NCI-H1048 (cell line): ENCODE results near the gene HBE1.
"Not testable (repeated sequence)": the region's sequence is repeated elsewhere in the genome, so short reads cannot be mapped to it uniquely, and the experiment has no call there.

Experiments
- DNase-seq: peaks from one replicate; lab custom pipeline; 2025; lab: John Stamatoyannopoulos, UW

HBE1 gene

DNA sequence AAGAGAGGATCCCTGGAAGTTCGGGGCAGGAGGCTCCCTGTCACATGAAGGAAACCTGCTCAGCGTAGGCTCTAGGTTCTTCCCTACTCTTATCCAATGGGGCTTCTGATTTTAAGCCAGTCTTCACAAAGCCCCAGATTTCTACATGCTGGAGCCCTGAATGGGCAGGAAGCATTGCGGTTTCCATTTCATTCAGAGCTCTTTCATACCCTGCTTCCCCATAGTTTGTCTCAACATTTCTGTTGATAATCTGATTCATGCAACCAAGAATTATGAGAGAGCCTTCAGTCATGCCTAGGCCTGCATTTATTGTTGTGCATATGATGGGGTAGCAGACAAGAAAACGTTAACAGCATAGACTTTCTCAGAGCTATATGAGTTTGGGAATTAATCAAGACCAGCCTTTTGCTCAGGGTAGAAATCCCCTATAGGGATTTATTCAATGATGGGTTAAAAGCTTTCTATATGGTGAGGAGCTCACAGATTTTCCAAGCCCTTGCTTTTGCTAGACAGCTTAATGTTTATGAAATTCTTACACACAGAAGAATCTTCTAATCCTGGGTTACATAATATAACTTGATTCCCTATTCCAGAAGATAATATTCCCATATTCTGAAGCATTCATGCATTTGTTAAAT, 16.1 kb upstream of the HBE1 start:
- DNase-seq, result no peak

DNA sequence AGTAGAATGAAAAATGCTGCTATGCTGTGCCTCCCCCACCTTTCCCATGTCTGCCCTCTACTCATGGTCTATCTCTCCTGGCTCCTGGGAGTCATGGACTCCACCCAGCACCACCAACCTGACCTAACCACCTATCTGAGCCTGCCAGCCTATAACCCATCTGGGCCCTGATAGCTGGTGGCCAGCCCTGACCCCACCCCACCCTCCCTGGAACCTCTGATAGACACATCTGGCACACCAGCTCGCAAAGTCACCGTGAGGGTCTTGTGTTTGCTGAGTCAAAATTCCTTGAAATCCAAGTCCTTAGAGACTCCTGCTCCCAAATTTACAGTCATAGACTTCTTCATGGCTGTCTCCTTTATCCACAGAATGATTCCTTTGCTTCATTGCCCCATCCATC, 14.9 kb upstream of the HBE1 start:
- DNase-seq, result no peak

DNA sequence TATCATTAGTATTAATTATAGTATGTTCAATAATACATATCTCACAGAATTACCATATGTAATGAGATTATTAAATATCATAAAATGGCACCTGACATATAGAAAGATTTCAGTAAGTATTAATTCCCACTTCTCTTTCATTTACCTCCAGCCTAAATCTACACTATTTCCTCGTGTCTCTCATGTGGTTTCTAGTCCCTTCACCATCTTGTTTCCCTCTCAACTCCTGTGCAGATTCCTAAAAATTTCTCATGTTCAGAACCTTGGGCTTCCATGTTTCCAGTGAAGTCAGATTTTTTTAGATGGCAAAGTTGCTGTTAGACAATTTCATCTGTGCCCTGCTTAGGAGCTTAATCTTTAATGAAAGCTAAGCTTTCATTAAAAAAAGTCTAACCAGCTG, 14.1 kb upstream of the HBE1 start:
- no peak for DNase-seq

DNA sequence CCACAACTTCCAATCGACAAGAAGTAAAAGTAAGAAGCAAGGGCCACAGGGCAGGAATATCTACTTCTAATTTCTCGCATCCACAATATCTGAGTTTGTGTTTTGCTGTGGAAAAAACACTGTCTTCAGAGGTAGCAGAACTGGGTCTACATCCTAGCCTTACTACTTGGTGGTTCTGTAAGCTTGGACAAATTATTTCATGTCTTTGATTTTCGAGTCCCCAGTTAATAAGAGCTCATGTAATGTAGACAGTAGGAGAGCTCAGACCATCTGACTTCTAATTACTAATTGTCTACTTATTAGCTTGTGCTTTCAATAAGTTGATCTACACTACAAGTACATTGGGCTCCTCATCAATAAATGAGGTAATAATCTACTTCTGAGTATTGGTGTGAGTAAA, 13.3 kb upstream of the HBE1 start:
- no peak for DNase-seq

DNA sequence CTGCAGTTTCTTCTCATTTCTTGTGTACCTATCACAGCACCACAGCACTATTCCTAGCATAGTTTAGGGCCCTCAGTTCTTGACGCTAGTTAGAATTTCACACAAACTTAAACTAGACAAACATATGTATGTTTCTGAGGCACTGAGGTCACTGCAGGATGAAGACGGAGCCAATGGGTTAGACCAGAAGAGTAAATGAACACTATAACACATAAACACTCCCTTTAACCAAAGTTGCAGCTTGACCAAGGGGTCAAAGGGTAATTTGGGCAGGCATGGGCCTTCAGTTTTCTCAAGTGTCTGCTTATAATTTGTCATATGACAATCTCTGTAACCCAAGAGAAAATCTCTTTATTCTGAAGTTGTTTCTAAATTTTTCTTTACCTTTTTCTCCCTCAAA, 12.9 kb upstream of the HBE1 start:
- DNase-seq, result no peak

DNA sequence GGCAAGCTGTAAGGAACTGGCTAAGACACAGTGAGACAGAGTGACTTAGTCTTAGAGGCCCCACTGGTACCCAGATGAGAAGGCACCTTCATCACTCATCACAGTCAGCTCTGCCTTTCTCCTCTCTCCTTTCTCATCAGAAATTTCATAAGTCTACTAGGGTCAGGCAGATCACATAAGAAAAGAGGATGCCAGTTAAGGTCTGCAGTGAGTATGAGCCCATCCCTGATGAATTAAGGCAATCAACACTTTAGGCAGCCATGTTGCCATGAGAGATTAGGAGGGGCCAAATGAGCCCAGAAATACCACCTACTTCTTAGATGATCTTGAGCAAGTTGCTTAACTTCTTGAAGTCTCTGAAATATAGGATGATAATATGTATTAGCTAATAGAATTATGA, 11.9 kb upstream of the HBE1 start:
- no peak for DNase-seq

DNA sequence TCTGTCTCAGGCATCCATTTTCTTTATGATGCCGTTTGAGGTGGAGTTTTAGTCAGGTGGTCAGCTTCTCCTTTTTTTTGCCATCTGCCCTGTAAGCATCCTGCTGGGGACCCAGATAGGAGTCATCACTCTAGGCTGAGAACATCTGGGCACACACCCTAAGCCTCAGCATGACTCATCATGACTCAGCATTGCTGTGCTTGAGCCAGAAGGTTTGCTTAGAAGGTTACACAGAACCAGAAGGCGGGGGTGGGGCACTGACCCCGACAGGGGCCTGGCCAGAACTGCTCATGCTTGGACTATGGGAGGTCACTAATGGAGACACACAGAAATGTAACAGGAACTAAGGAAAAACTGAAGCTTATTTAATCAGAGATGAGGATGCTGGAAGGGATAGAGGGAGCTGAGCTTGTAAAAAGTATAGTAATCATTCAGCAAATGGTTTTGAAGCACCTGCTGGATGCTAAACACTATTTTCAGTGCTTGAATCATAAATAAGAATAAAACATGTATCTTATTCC, 10.9 kb upstream of the HBE1 start:
- DNase-seq, result no peak

DNA sequence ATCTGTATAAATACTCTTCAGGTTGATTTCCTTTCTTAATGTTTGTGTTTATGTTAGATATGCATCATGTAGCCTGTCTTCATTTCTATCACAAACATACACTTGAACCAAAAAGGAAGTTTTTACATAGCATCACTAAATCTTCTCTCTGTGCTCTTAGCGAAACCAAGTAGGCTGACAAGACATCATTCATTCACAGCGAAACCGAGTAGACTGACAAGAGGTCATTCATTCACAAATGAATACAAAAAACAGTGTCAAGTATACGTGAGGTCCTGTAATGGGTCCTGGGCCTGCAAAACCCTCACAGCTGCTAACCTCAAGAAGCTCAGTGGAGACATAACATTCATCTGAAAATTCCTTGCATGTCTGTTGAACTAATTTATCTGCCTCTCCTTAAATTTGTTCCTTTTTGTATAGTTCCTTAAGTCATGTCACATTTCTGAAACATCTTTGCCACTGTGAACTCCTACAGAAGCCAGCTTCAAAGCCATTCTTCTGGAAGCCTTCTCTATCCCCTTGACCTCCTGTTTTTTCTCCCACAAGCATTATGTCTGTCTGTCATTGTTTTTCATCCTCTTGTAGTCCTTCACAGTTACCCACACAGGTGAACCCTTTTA, 9.8 kb upstream of the HBE1 start:
- DNase-seq, result no peak

DNA sequence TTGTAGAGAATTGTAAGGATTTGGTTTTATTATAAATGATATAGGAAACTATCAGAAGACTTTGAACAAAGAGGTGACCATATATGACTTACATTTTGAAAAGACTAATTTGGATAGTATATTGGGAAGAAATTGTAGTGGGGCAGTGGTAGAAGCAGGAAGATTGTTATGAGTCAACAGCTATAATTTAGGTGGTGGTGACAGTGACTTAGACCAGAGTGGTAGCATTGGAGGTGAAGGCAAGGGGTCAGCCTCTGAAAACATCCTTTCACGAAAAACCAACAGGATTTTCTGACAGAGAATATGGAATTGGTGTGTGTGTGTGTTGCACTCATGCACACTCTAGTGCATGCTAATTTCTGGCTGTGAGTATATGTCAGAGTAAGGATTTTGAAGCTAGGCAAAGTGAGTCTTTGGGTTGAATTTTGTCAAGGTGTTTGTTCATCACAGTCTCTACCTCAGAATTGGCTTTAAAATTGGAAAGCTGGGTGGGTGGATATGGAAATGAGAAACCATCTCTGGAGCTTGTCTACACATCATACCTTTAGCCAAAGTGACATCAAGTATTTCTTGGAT, 8.2 kb upstream of the HBE1 start:
- DNase-seq, result no peak

DNA sequence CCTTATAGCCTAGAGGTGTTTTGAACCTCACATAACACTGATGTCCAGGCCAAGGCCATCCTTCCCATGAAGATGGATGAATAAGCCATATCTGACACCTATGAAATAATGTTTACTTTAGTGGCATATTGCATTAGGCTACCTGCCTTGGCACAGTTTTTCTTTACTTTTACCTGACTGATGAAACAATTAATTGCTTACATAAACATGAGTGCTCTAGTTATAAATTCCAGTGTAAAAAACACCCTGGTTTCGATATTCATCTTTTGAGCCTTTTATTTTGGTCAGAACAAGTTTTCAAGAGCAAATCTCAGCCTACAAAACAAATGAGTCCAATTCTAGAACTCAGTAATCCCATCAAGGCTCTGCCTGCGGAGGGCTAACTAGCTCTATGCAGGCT, 7.0 kb upstream of the HBE1 start:
- DNase-seq, result no peak

DNA sequence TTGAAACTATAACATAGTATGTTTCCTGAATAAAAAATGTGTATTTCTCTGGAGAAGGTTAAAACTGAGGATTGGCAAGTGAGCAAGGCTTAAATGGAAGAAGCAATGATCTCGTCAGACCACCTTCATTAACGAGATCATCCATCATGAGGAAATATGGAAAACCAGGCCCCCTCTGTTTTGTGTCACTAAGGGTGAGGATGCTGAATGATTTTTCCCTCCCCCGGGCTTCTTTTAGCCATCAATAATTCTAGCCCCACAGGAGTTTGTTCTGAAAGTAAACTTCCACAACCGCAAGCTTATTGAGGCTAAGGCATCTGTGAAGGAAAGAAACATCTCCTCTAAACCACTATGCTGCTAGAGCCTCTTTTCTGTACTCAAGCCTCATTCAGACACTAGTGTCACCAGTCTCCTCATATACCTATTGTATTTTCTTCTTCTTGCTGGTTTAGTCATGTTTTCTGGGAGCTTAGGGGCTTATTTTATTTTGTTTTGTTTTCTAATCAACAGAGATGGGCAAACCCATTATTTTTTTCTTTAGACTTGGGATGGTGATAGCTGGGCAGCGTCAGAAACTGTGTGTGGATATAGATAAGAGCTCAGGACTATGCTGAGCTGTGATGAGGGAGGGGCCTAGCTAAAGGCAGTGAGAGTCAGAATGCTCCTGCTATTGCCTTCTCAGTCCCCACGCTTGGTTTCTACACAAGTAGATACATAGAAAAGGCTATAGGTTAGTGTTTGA, 5.8 kb upstream of the HBE1 start:
- DNase-seq, result no peak

DNA sequence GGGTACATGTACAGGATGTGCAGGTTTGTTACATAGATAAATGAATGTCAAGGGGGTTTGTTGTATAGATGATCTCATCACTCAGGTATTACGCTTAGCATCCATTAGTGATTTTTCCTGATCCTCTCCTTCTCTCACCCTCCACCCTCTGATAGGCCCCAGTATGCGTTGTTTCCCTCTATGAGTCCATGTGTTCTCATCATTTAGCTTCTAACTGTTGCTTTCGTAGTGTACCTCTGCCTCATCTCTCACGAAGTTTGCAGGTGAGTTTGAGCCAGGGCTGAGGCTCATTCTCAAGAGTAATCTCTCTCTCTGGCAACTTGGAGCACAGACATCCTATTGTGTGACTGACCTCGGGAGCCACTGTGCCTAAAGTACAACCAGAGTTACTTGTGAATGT, 4.7 kb upstream of the HBE1 start:
- DNase-seq, result no peak

DNA sequence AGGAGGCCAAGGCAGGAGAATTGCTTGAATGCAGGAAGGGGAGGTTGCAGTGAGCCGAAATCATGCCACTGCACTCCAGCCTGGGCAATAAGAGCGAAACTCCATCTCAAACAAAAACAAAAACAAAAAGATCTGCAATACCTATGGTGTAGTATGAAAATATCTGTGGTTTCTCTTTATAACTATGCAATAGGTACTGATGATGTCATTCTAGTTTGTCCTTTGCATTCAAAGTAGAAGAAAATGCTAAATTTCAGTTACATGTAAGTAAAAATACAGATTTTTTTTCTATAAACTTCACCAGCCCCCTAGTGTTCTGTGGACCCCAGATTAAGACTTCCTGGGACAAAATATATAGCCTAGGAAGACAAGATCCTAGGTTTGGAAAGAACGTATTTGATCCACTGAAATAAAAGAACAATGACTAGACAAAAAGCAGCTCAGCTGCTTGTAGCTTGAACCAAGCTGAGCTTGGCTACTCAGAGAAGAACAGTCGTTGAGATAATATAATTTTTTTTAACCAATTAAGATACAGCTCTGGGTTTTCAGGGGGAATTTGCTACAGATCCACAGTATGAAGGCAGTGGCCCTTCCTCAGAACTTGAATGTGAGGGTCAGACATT, 2.8 kb upstream of the HBE1 start:
- DNase-seq, result no peak

DNA sequence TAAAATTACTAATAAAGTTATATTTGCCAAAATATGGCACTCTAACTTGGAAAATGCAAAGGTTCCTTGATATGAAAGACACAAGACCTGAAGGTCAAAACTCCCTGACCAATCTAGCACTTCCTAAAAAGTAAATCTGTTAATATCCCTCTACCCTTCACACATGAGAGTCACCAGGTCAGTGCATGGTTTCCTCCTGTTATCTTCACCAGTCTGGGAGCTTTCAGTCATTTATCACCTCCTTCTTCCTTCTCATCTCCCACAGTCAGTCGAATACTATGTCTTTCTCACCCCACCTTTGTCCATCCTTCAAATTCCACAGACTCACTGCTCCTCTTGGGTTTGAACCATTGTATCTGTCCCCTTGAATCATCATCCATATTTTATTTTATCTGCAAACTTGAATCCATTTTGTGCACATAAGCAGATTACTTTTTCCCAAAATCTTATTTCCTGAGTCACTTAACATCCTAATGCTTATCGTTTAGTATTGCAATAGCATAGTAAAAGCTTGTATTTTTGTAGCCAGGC, 2.6 kb downstream of the HBE1 start:
- no peak for DNase-seq

DNA sequence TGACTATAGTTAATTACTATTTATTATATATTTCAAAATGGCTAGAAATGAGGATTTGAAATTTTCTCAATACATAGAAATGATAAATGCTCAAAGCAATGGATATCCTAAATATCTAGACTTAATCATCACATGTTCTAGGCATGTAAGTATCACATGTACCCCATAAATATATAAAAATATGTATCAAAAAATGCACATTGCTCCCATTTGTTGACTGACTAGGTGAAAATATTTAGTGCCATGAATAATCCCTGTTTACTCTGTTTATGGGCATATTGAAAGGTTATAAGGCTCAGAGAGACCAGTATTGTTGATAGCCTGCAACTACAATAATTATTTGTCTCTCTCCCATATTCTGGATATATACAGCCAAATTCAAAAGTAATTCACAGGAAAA, 3.1 kb downstream of the HBE1 start:
- no peak for DNase-seq

DNA sequence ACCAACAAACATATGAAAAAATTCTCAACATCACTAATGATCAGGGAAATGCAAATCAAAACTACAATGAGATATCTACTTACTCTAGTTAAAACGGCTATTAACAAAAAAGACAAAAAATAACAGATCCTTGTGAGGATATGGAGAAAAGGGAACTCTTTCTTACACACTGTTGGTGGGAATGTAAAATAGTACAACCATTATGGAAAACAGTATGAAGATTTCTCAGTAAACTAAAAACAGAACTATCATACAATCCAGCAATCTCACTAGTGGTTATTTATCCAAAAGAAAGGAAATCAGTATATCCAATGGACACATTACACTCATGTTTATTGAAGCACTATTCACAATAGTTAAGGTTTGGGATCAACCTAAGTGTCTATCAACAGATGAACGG, 3.9 kb downstream of the HBE1 start:
- no peak for DNase-seq

DNA sequence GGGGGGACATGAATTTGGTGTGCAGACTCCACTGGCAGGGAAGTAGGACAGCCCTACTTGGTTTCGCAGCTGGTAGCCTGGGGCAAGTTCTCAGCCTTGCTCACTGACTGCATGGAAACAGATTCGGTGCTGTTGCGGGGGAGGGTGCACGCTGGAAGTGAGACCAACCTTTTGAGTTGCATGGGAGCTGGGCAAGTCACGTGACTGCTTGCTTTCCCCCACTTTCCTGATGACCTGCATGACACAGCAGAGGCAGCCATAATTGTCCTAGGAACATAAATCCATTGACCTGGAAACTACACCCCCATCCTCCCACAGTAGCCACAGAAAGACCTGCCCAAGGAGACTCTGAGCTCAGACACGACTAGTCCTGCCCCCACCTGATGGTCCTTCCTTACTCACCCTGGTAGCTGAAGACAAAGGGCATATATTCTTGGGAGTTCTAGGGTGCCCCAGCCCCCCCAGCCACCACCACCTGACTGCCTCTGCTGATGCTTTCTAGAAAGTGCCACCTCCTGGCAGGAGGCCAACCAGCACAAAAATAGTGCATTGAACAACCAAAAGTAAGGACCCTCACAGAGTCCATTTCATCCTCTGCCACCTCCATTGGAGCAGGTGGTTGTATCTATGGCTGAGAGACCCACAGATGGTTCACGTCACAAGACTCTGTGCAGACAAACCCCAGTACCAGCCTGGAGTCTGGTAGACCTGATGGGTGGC, 11.0 kb downstream of the HBE1 start:
- DNase-seq, result no peak

DNA sequence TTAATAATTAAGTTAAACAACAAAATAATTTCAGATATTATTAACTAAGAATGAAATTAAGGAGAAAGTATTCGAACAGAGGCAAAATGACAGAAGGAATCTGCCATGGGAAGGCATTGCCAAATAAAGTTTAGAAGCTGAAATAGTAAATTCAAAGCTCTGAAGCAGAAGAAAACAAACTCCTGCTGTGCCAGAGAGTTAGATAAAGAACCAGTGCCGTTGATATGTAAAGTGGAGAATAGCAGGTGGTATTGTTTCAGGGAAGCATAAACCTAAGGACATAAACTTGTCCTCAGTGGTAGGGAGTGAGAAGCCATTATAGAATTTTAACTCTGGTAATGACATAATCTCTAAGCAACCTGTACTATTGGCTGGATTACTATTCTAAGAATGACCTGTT, 12.4 kb downstream of the HBE1 start:
- no peak for DNase-seq

DNA sequence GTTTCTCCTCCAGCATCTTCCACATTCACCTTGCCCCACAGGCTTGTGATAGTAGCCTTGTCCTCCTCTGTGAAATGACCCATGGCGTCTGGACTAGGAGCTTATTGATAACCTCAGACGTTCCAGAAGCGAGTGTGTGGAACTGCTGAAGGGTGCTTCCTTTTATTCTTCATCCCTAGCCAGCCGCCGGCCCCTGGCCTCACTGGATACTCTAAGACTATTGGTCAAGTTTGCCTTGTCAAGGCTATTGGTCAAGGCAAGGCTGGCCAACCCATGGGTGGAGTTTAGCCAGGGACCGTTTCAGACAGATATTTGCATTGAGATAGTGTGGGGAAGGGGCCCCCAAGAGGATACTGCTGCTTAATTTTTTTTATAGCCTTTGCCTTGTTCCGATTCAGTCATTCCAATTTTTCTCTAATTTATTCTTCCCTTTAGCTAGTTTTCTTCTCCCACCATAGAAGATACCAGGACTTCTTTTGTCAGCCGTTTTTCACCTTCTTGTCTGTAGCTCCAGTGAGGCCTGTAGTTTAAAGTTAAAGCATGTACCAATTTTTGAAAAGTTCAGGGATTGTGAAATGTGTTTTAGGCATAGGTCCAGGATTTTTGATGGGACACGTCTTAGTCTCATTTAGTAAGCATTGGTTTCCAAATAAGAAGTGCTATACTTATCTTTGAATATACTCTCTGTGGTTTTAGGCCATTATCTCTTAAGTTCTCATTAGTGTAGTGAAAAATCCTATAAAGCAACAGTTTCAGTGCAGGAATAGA, 14.9 kb downstream of the HBE1 start, which contains the start of gene HBG2:
HBG2 (minus strand) TSS at position 136 of the 768 bp plus-strand sequence; CDS start at position 83, 53 bp downstream.
- DNase-seq, result not testable (repeated sequence)

DNA sequence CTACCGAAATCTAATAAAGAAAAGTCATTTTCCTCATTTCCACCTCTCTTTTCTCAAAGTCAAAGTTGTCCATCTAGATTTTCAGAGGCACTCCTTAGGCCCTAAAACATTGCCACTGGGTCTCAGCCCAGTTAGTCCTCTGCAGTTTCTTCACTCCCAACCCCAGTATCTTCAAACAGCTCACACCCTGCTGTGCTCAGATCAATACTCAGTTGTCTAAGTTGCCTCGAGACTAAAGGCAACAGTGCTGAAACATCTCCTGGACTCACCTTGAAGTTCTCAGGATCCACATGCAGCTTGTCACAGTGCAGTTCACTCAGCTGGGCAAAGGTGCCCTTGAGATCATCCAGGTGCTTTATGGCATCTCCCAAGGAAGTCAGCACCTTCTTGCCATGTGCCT, 15.7 kb downstream of the HBE1 start:
- not testable (repeated sequence) for DNase-seq

DNA sequence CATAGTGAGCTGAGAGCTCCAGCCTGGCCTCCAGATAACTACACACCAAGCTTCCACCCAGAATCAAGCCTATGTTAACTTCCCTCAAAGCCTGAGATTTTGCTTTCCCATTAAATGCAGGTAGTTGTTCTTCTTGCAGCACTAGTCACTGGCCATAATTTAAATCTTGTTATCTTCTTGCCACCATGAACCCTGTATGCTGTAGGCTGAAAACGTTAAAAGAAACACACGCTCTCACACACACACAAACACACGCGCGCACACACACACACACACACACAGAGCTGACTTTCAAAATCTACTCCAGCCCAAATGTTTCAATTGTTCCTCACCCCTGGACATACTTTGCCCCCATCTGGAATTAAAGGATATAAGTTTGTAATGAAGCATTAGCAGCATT, 16.3 kb downstream of the HBE1 start:
- not testable (repeated sequence) for DNase-seq
